Activated CD4-positive, alpha-beta T cell treated with anti-CD3 and anti-CD28 coated beads for 24 hours (primary cell): Measurements from ENCODE around the gene PHF21A.
"Not testable (repeated sequence)": the region's sequence is repeated elsewhere in the genome, so short reads cannot be mapped to it uniquely, and the experiment has no call there.

Experiments
- DNase-seq, 2 donors: peaks; one replicate each; pipeline ENCODE4 v3.0.0-alpha.2; 2020; ENCODE audit warnings: low read depth in 2 of 2

PHF21A gene

DNA sequence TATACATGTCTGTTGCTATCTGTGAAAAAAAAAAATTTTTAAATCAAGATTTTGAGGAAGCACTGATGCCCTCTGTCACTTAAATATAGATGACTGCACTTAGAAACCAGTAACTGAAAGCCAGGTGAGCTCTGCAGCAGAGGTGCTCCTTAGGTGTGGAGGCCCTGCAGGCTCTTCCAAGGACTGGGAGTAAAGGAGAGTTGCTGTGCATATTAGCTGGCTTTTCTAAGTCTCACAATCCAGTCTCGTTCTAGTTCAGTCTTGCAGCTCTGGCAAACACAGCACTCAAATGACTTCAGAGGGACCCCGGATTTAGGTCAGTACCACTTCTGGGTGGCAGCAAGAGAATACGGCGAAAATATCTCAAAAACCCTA is 137.8 kb downstream of the PHF21A start:
- DNase-seq, result no peak

- peak; percentile 21 to 24 for DNase-seq
Measured at GRCh38 chr11:45982656-45983470, 138.4 kb downstream of the PHF21A start.

DNA sequence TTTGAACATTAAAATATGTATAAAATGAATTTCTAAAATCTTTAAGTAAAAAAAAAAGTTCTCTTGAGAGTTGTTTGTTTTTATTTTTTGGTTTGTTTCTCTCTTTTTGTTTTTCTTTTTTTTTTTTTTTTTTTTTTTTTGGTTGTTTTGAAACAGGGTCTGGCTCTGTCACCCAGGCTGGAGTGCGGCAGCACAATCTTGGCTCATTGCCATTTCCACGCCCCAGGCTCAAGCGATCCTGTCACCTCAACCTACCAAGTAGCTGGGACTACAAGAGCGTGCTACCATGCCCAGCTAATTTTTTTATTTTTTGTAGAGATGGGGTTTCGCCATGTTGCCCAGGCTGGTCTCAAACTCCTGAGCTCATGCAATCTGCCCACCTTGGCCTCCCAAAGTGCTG is 139.4 kb downstream of the PHF21A start:
- DNase-seq, result not testable (repeated sequence)

DNA sequence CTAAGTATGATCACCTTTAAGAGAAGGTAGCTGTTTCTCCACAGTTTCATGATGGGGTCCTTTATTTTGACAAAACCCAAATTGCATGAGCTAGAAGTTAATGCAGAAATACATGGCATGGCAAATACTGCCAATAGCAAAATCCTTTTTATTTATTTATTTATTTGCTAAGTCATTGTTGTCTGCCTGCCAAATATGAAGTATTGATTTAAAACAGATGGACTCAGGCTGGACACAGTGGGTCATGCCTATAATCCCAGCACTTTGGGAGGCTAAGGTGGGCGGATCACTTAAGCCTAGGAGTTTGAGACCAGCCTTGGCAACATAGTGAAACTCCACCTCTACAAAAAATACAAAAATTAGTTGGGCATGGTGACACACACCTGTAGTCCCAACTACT is 146.4 kb downstream of the PHF21A start:
- DNase-seq, result no peak

DNA sequence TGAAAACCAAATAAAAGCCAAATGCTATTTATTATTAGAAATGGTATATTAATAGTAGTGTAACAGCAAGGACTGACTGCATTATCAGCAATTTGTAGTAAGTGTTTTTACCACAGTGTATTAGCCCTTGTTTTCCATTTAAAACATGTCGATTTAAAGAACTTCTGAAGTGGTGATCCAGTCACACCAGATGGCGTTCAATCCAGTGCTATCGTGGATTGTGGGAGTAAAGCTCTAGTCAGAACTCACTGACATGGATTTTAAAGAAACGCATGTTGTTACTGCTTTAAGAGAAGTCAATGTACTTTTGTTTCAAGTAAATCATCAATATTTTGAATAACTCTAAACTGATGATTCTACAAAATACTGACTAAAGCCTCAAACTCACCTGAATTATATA is 147.7 kb downstream of the PHF21A start:
- no peak for DNase-seq

GRCh38 chr11:45968901-45969300 is 152.4 kb downstream of the PHF21A start:
- DNase-seq, result no peak

- DNase-seq, result no peak
Measured at GRCh38 chr11:45967506-45967905, 153.7 kb downstream of the PHF21A start.

GRCh38 chr11:45964911-45965389 is 156.3 kb downstream of the PHF21A start:
- DNase-seq, result peak in 1 of 2 donors; percentile 27

DNA sequence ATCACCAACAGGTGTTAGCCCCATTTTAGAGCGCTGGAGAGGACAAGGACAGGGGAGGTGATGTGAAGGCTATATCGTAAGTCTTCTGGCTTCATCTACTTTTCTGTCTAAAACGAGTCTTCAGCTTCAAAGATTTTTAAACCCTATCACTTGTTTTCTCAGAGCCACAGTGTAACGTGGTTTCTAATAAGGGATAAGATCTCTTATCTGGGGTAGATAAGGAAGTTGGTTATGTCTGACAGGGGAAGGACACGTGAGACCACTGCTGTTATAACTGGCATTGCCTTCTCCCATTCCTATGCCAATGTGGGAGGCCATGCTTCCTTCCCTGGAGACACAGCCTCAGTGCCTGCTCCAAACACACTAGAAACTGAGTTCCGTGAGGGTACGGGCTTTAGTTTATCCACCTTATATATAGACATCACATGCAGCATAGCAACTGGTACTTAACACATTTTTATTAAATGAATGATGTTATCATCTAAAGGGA is 159.5 kb downstream of the PHF21A start:
- DNase-seq, result no peak

GRCh38 chr11:45960387-45961095 is 160.7 kb downstream of the PHF21A start:
- no peak for DNase-seq

DNA sequence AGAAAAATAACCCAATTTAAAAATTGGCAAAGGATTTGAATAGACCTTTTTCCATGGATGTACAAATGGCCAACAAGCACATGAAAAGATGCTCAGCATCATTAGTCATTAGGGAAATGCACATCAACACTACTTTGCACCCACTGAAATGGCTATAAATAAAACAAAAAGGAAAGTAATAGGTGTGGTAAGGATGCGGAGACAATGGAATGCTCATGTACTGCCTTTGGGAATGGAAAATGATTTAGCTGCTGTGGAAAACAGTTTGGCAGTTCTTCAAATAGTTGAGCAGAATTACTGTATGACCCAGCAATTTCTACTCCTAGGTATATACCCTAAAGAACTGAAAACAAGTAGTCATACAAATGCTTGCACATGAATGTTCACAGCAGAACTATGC is 161.4 kb downstream of the PHF21A start:
- no peak for DNase-seq

- DNase-seq, result no peak
Measured at GRCh38 chr11:45949992-45950407, 171.3 kb downstream of the PHF21A start.

DNA sequence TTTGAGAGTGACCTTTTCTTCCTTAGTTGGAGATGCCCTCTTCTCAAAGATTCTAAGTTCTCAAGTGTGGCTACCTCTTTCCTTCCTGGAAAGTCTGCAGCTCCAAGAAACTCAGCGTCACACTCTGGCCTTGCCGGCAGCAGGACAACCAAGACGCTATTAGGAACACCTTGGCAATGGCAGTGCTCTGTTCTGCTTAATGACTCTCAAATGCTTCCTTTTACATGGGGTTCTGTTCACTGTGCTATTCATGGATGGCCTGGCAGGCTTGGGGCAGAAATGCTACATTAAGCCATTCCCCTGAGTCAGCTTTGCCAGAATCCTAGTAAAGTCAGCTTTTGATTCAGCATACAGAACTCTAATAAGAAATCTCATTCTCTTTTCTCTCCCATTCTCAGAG is 172.9 kb downstream of the PHF21A start:
- no peak for DNase-seq

DNA sequence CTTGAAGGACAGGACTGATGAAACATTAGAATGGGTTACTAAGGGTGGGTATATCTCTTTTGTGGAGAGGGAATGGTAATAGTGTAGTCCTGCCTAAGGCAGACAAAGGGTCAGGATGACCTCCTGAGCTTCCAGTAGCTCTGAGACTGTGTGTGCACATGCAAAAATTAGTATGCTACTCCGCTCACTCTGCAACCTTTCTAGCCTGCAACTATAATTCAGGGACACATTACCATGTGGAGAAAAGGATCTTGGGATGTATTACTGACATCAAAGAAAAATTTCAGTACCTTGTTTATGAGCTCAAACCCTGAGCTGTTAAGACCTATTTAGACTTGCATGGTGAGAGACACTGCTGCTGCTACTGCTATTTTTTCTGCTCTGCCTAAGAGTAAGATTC is 173.4 kb downstream of the PHF21A start:
- DNase-seq, result no peak

DNA sequence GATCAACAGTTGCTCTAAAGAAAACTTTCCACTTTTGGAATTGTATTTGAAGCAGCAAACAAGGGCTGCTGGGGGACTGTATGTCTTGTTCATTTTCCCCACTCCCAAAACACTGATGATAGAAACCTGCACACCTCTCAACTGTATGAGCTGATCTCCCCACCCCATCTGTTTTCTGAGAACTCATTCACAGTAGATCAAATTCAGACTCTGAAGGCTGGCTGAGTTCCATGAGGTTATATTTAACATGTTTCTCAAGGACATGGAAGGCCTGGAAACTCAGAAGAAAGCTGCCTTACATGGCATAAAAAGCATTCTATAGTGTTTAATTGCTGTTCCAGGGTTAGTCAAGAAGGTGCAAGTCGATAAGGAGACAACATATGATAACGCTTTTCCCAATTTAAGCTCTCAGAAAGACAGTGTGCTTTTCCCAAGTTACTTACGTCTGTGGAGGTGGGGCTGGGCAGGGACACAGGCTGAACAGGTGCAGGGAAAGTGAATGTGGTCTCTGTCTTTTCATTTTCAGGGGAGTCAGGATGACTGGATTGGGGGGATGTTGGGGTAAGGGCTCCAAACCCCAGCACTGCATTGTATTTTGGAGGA is 175.8 kb downstream of the PHF21A start:
- DNase-seq, result no peak

GRCh38 chr11:45942381-45942780 is 178.9 kb downstream of the PHF21A start:
- no peak for DNase-seq

DNA sequence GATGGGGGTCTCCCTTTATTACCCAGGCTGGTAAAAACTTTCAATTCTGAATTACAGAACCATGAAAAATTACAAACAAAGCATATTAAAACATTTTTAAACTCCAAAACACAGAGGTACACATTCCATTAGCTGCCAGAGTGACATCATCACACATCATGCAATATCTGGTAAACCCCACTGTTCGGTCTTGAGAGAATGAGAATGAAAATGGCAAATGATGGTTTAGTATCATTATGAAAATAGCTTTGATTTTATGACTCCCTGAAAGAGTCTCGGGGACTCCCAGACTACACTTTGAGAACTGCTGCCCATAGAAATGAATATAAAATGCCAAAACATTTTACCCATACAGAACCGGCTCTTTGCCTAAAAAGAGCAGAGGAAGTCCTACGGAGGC is 180.0 kb downstream of the PHF21A start:
- no peak for DNase-seq

DNA sequence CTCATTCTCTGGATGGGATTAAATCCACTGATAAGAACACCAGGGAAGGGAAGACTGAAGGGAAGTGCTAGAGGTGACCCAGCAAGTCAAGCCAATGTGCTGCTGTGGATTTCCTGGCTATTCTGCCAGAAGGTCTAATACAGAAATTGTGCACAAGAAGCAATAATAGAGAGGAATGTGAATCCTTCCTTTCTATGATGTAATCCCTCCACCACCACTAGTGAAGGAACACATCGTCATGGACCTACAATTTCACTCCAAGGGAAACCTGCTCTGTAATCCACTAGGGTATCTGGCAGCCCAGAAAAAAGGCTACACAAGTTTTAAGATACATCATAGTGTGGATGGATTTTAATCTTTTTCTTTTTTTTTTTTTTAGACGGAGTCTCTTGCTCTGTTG is 181.4 kb downstream of the PHF21A start:
- DNase-seq, result no peak

DNA sequence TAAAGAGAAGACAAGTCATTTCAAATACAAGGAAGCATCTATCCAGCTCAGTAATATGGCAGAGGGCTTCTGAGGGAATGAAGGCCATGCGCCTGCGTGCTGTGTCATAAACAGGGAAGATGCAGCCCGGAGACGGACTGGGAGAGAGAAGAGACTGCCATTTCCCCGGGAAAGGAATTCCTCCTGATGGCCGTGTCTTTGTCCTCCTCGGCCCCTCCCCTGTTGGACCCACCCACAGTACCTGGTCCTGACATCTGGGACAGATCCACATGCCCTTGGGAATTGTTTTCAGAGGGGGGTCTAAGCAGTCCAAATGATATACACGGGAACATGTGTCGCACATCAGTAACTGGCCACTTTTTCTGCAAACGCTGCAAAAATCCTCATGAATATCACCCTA is 183.3 kb downstream of the PHF21A start:
- no peak for DNase-seq

DNA sequence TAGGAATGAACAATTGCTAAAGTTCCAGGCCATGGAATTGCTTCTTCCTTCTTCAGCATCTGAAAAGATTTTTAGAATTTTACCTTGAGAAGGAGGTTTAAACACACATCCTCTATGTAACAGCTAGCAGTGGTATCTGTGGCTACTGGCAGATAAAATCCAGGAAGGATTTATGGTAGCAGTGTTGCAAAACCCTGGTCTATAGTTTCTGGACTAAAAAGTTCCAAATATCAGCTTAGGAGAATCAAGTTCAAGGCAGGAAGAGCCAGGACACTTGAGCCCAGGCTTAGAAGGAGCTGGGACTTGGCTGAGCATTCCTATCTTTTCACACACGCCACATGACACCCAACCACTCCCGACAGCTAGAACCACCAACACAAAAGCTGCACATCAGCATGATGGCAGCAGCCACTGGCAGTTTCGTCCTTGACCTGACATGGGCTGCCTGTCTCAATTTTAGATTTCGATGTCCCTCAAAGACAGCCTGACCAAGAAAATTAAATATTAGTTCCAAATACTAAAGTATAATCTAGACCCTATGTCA is 184.7 kb downstream of the PHF21A start:
- no peak for DNase-seq

DNA sequence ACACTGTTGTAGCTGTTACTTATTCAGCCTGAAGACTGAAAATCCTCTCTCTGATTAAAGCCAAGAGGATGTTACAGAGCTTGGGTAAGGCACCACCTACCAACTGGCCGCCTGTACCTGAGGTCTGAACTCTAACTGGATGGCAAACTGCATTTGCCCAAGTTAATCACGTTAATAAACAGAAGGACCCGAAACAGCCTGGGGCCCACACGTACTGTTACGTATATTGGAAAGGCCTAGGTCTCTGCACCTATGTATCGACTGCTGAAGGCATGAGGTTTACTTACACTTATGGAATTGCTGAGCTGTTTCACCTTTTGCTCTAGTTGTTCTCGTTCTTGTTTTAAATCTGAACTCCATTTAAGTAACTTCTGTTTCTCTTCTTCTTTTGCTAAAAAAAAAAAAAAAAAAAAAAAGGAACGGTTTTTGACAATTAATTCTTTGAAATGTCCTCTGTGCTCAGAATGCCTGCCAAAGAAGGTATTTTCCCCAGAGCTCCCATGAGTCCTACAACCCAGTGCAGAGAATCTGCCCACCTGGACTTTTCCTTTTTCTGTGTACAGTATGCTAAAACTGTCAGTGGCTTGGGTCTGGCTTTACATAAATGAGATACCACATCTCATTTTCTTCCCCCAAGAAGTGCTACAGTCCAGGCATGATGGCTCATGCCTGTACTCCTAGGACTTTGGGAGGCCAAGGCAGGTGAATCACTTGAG is 185.7 kb downstream of the PHF21A start:
- no peak for DNase-seq
